Common myeloid progenitor, CD34-positive (primary cell): ENCODE data around the gene LBR.
"Not testable (repeated sequence)": the region's sequence is repeated elsewhere in the genome, so short reads cannot be mapped to it uniquely, and the experiment has no call there.

Source experiments
- CTCF ChIA-PET: fragments of 350-600 bp; sonication (Branson Sonifier 250); formaldehyde crosslinking; loops from one replicate; lab custom pipeline; 2021; ENCODE audit warnings: antibody characterized with exemption; lab: Charles Lee
- POLR2A ChIA-PET: fragments of 350-600 bp; sonication (Branson Sonifier 250); formaldehyde crosslinking; loops from one replicate; lab custom pipeline; 2021; ENCODE audit warnings: antibody characterized with exemption; lab: Charles Lee
- DNase-seq, 3 donors: peaks; one replicate each; pipeline versions ENCODE4 v3.0.0 to v3.0.0-alpha.2; 2013
- H3K27ac ChIP-seq, 2 experiments: 1 replicate in 1 of 2; 2 replicates in 1 of 2; pipeline ENCODE4 v1.7.0; 2013; ENCODE audit warnings: inconsistent platforms in 2 of 2, low read length in 2 of 2, mild to moderate bottlenecking in 2 of 2, low read depth in 1 of 2, moderate library complexity in 1 of 2; ENCODE audit not compliant: severe bottlenecking in 2 of 2, insufficient read depth in 1 of 2, poor library complexity in 1 of 2
- H3K27me3 ChIP-seq, 5 experiments: replicated peaks in 2 of 5; 1 replicate in 3 of 5; 2 replicates in 2 of 5; pipeline versions ENCODE4 v1.6.1 to v1.7.0; 2013; ENCODE audit warnings: low read length in 4 of 5, mild to moderate bottlenecking in 2 of 5, moderate library complexity in 2 of 5, inconsistent platforms in 1 of 5; ENCODE audit not compliant: insufficient read depth in 5 of 5, control insufficient read depth in 4 of 5
- H3K36me3 ChIP-seq, 4 experiments: 1 replicate in 2 of 4; 2 replicates in 2 of 4; pipeline versions ENCODE4 v1.6.1 to v1.7.0; 2013; ENCODE audit warnings: low read length in 3 of 4, control low read depth in 1 of 4, mild to moderate bottlenecking in 1 of 4; ENCODE audit not compliant: control insufficient read depth in 4 of 4, insufficient read depth in 4 of 4
- H3K4me1 ChIP-seq, 4 experiments: 1 replicate in 3 of 4; 2 replicates in 1 of 4; pipeline versions ENCODE4 v1.6.1 to v1.7.1; 2013; ENCODE audit warnings: low read length in 3 of 4, mild to moderate bottlenecking in 3 of 4, control low read depth in 1 of 4, inconsistent platforms in 1 of 4, moderate library complexity in 1 of 4; ENCODE audit not compliant: control insufficient read depth in 4 of 4, insufficient read depth in 4 of 4; ENCODE audit errors: control extremely low read depth in 1 of 4
- H3K4me3 ChIP-seq, 7 experiments: 1 replicate in 4 of 7; 2 replicates in 3 of 7; pipeline versions ENCODE4 v1.5.1 to v1.7.0; 2013; ENCODE audit warnings: mild to moderate bottlenecking in 7 of 7, low read length in 6 of 7, moderate library complexity in 6 of 7, inconsistent platforms in 2 of 7, low read depth in 2 of 7, control low read depth in 1 of 7; ENCODE audit not compliant: insufficient read depth in 4 of 7, control insufficient read depth in 1 of 7; ENCODE audit errors: extremely low read depth in 1 of 7
- H3K9me3 ChIP-seq, 5 experiments: 1 replicate in 4 of 5; 2 replicates in 1 of 5; pipeline versions ENCODE4 v1.6.1 to v1.7.1; 2013; ENCODE audit warnings: low read length in 4 of 5, mild to moderate bottlenecking in 2 of 5, inconsistent platforms in 1 of 5, low read depth in 1 of 5, moderate library complexity in 1 of 5; ENCODE audit not compliant: control insufficient read depth in 4 of 5, insufficient read depth in 2 of 5; ENCODE audit errors: control extremely low read depth in 1 of 5
- WGBS: methylation state at CpG from one replicate; pipeline ENCODE4 v1.1.5; 2013; ENCODE audit not compliant: insufficient coverage; 5-methylcytosine and 5-hydroxymethylcytosine counted together

The LBR gene

GRCh38 chr1:225473676-225474438 lies 46.0 kb upstream of the LBR start:
- H3K27me3 ChIP-seq, H3K27ac ChIP-seq, H3K36me3 ChIP-seq, POLR2A ChIA-PET, H3K9me3 ChIP-seq, DNase-seq, H3K4me3 ChIP-seq: not testable (repeated sequence)
- 96% methylated on average over 22 of the region's 26 CpGs for WGBS
- CTCF ChIA-PET: interaction anchor here (0.5 to 10.5 kb wide), 32 partner anchors 9 to 514 kb away, joined by 3 to 136 read pairs (median 4); no protein-coding TSS in a partner anchor
- H3K4me1 ChIP-seq: peaks cover 0 to 15% (median 10%) of the 10 kb centered on the region in 4 experiments

GRCh38 chr1:225473266-225473665 lies 45.4 kb upstream of the LBR start:
- CTCF ChIA-PET: interaction anchor here (0.8 to 10.5 kb wide), 15 partner anchors 12 to 514 kb away, joined by 3 to 136 read pairs (median 3); no protein-coding TSS in a partner anchor
- H3K27me3 ChIP-seq, POLR2A ChIA-PET, DNase-seq, H3K9me3 ChIP-seq, H3K27ac ChIP-seq, H3K4me3 ChIP-seq, H3K36me3 ChIP-seq: not testable (repeated sequence)
- WGBS: 65% methylated on average over 4 of the region's 8 CpGs
- peaks cover 0 to 17% (median 13%) of the 10 kb centered on the region in 4 experiments for H3K4me1 ChIP-seq

GRCh38 chr1:225471453-225472301 lies 43.8 kb upstream of the LBR start:
- DNase-seq: no peak
- Histone ChIP-seq H3K27me3 (no peaks in the 10 kb centered on the region), H3K4me3 (no peak overlapping the region), H3K36me3 (no peaks in the 10 kb centered on the region), H3K4me1 (peaks cover 0 to 25% (median 22%) of the 10 kb centered on the region in 4 experiments), H3K9me3 (no peaks in the 10 kb centered on the region), H3K27ac (no peak overlapping the region)
- POLR2A ChIA-PET: no interaction called here
- 86% methylated on average over 21 of the region's 29 CpGs for WGBS
- CTCF ChIA-PET: interaction anchor here (1.0 to 10.5 kb wide), 10 partner anchors 11 to 593 kb away, joined by 3 to 136 read pairs (median 4); partner anchors contain the start of gene SRP9

GRCh38 chr1:225471109-225471452 lies 43.2 kb upstream of the LBR start:
- DNase-seq: no peak
- no peak overlapping the region for H3K4me3 ChIP-seq
- no peaks in the 10 kb centered on the region for H3K9me3 ChIP-seq
- H3K4me1 ChIP-seq: peaks cover 0 to 27% (median 24%) of the 10 kb centered on the region in 4 experiments
- no peaks in the 10 kb centered on the region for H3K27me3 ChIP-seq
- H3K36me3 ChIP-seq: no peaks in the 10 kb centered on the region
- WGBS: 76% methylated on average over 7 of the region's 8 CpGs
- ChIA-PET POLR2A (no interaction called here), CTCF (interaction anchor here (1.0 to 10.5 kb wide), 7 partner anchors 10 to 594 kb away, joined by 3 to 136 read pairs (median 3); partner anchors contain the start of gene SRP9)
- H3K27ac ChIP-seq: no peak overlapping the region

- ChIA-PET CTCF (interaction anchor here (1.2 to 10.5 kb wide), 7 partner anchors 10 to 506 kb away, joined by 3 to 136 read pairs (median 4); partner anchors contain the start of gene SRP9), POLR2A (no interaction called here)
- H3K4me1 ChIP-seq: peaks cover 0 to 30% (median 25%) of the 10 kb centered on the region in 4 experiments
Observed at GRCh38 chr1:225470211-225471108, 42.6 kb upstream of the LBR start.

GRCh38 chr1:225469051-225469450 lies 41.2 kb upstream of the LBR start:
- H3K36me3 ChIP-seq: no peaks in the 10 kb centered on the region
- no peaks in the 10 kb centered on the region for H3K9me3 ChIP-seq
- H3K27me3 ChIP-seq: no peaks in the 10 kb centered on the region
- WGBS: 100% methylated on average over 3 of the region's 5 CpGs
- no peak overlapping the region for H3K4me3 ChIP-seq
- H3K4me1 ChIP-seq: peaks cover 0 to 38% (median 22%) of the 10 kb centered on the region in 4 experiments
- no peak overlapping the region for H3K27ac ChIP-seq
- POLR2A ChIA-PET: no interaction called here
- CTCF ChIA-PET: interaction anchor here (0.6 to 10.5 kb wide), 10 partner anchors 16 to 596 kb away, joined by 3 to 136 read pairs (median 4); no protein-coding TSS in a partner anchor
- DNase-seq: no peak

More at GRCh38 chr1:225470211-225471108, 42.6 kb upstream of the LBR start:
- Histone ChIP-seq H3K27ac (no peak overlapping the region), H3K36me3 (no peaks in the 10 kb centered on the region), H3K27me3 (no peaks in the 10 kb centered on the region), H3K4me3 (no peak overlapping the region), H3K9me3 (no peaks in the 10 kb centered on the region)
- WGBS: 93% methylated on average over 23 of the region's 25 CpGs
- no peak for DNase-seq
